Keratinocyte (primary cell): Measurements from ENCODE around the gene APLF. TPM values are rescaled to one million over a fixed set of nuclear protein-coding genes. Genes with fewer than 3 reads are reported as not detected.
"Not testable (repeated sequence)": the region's sequence is repeated elsewhere in the genome, so short reads cannot be mapped to it uniquely, and the experiment has no call there.

Source experiments
- DNase-seq: peaks from one replicate; pipeline ENCODE4 v3.0.0-alpha.2; 2011; ENCODE audit warnings: low read depth, missing footprints, low spot score
- FAIRE-seq: peaks from 2 replicates; lab custom pipeline; 2011; peaks lifted over from hg19 to GRCh38; lab: Jason Lieb, UNC
- H2AFZ ChIP-seq: 2 replicates; pipeline ENCODE4 v1.6.0; 2012; ENCODE audit warnings: low read length, control low read depth, inconsistent platforms; ENCODE audit not compliant: control insufficient read depth
- H3K27ac ChIP-seq: 2 replicates; pipeline ENCODE4 v1.5.1; 2011; ENCODE audit warnings: low read length; ENCODE audit not compliant: control insufficient read depth, insufficient read depth
- H3K27me3 ChIP-seq: 3 replicates; pipeline ENCODE4 v1.6.0; 2011; ENCODE audit warnings: low read length; ENCODE audit not compliant: control insufficient read depth, insufficient read depth; ENCODE audit errors: extremely low read depth
- H3K36me3 ChIP-seq, 2 experiments: 2 replicates in 1 of 2; 3 replicates in 1 of 2; pipeline ENCODE4 v1.5.1; 2011; ENCODE audit warnings: low read length in 2 of 2, mild to moderate bottlenecking in 1 of 2; ENCODE audit not compliant: control insufficient read depth in 2 of 2, insufficient read depth in 2 of 2; ENCODE audit errors: extremely low read depth in 1 of 2
- H3K4me1 ChIP-seq: 3 replicates; pipeline ENCODE4 v1.5.1; 2011; ENCODE audit warnings: low read length; ENCODE audit not compliant: control insufficient read depth, insufficient read depth; ENCODE audit errors: extremely low read depth
- H3K4me2 ChIP-seq: 3 replicates; pipeline ENCODE4 v1.6.0; 2011; ENCODE audit warnings: low read depth, low read length; ENCODE audit not compliant: control insufficient read depth, insufficient read depth; ENCODE audit errors: extremely low read depth
- H3K4me3 ChIP-seq, 3 experiments: fragments of 200-600 bp in 1 of 3; sonication (generic) in 1 of 3; 2 replicates in 2 of 3; 3 replicates in 1 of 3; pipeline ENCODE4 v1.5.1; 2011 to 2016; ENCODE audit warnings: low read length in 3 of 3, mild to moderate bottlenecking in 3 of 3, control low read depth in 2 of 3, inconsistent platforms in 1 of 3, low read depth in 1 of 3, mixed read lengths in 1 of 3, mixed run types in 1 of 3, moderate library complexity in 1 of 3; ENCODE audit not compliant: control insufficient read depth in 2 of 3, insufficient read depth in 2 of 3; ENCODE audit errors: extremely low read depth in 1 of 3
- H3K79me2 ChIP-seq: 2 replicates; pipeline ENCODE4 v1.6.0; 2012; ENCODE audit warnings: low read length; ENCODE audit not compliant: control insufficient read depth, insufficient read depth
- H3K9ac ChIP-seq: 3 replicates; pipeline ENCODE4 v1.6.0; 2011; ENCODE audit warnings: low read length; ENCODE audit not compliant: control insufficient read depth, insufficient read depth; ENCODE audit errors: extremely low read depth
- H3K9me1 ChIP-seq: 3 replicates; pipeline ENCODE4 v1.6.0; 2011; ENCODE audit warnings: low read length; ENCODE audit not compliant: control insufficient read depth, insufficient read depth; ENCODE audit errors: extremely low read depth
- H3K9me3 ChIP-seq: 2 replicates; pipeline ENCODE4 v1.5.1; 2012; ENCODE audit warnings: low read depth, low read length; ENCODE audit not compliant: control insufficient read depth
- H4K20me1 ChIP-seq: 3 replicates; pipeline ENCODE4 v1.6.0; 2011; ENCODE audit warnings: low read length; ENCODE audit not compliant: control insufficient read depth, insufficient read depth; ENCODE audit errors: extremely low read depth
- CTCF ChIP-seq, 3 experiments: IDR thresholded peaks in 1 of 3; conservative IDR thresholded peaks in 1 of 3; optimal IDR thresholded peaks in 1 of 3; 2 replicates in 2 of 3; 3 replicates in 1 of 3; pipeline versions ENCODE3 to v1.5.1; 2011; ENCODE audit warnings: low read length in 3 of 3, mild to moderate bottlenecking in 3 of 3, moderate library complexity in 2 of 3, control low read depth in 1 of 3, inconsistent platforms in 1 of 3; ENCODE audit not compliant: insufficient read depth in 2 of 3; ENCODE audit errors: extremely low read depth in 1 of 3
- EZH2 ChIP-seq: IDR thresholded peaks from one replicate; pipeline ENCODE4 v1.6.1; 2012; ENCODE audit warnings: inconsistent platforms, mild to moderate bottlenecking, low read length, moderate library complexity
- dilution Hi-C: fragments of 300-500 bp; cut with MboI; formaldehyde crosslinking; loops from one replicate; pipeline ENCODE4 v1.7.0; 2020; ENCODE audit warnings: low sequenced_read_pairs; ENCODE audit not compliant: extremely low pct_ligation_motif_present
- polyA plus RNA-seq, 5 experiments: library from polyadenylated mRNA; depleted of rRNA in 3 of 5; stranded (reverse) in 3 of 5; stranded (forward) in 1 of 5; unstranded in 1 of 5; fragments of >200 nt; gene quantifications; 1 replicate in 1 of 5; 2 replicates in 3 of 5; 3 replicates in 1 of 5; pipeline versions ENCODE4 v1.2.1 to v1.2.3, GENCODE V29; 2011 to 2012; ENCODE audit warnings: missing spikeins in 2 of 5, low read depth in 1 of 5, low replicate concordance in 1 of 5

The APLF gene
- polyA plus RNA-seq, 1 donor (not counting 4 experiments of a cell fraction or from before 2014, with no cell fraction given) = 3.0 TPM

DNA sequence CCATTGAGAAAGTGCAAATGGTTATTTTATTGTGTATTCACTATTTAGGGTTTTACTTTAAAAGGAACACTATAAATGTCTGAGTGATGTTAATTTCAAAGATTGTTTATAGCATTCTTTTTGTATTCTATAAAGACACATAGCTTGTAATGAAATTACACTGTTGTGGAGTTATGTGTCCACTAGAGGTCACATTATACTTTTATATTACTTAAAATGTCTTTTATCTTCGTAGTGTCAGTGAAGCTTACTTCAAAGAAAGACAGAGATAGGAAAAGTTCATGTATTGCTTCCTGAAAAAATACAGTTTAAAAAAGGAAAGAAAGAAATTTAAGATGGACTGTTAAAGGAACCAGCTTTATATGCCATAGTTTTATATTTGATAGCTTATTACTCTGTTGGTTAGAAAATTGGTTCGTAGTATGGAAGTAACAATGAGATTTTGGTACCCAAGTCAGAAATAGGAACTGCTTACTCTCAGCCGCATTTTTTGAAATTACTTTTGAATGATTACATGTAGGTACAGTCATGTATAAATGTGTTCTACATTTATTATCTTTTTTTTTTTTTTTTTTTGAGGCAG lies 20.5 kb downstream of the APLF start:
- no peak for DNase-seq

DNA sequence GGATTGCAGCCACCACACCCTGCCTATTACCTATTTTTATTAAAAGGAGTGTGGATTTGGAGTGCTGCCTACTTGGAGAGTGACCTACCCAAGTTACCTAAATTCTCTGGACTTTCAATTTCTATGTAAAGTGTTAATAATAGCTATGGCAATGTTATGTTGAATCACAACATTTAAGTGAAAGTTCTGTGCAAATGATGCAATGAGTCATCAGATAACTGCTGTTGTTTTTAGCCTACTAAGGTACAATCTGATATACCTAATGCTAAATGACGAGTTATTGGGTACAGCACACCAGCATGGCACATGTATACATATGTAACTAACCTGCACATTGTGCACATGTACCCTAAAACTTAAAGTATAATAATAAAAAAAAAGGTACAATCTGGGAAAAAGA lies 21.2 kb downstream of the APLF start:
- FAIRE-seq, H3K4me2 ChIP-seq, H3K27ac ChIP-seq, H3K9me3 ChIP-seq, H4K20me1 ChIP-seq, H2AFZ ChIP-seq, H3K27me3 ChIP-seq, H3K4me3 ChIP-seq, DNase-seq, H3K36me3 ChIP-seq, dilution Hi-C loops, H3K9me1 ChIP-seq, H3K4me1 ChIP-seq, H3K9ac ChIP-seq, H3K79me2 ChIP-seq: not testable (repeated sequence)

More for the DNA sequence above, 20.5 kb downstream of the APLF start:
- Histone ChIP-seq H4K20me1 (no peaks in the 10 kb centered on the region), H3K79me2 (no peaks in the 10 kb centered on the region), H3K27me3 (no peaks in the 10 kb centered on the region), H3K9me1 (peaks cover 2% of the 10 kb centered on the region), H3K4me1 (no peaks in the 10 kb centered on the region), H3K27ac (no peak overlapping the region), H3K9me3 (no peaks in the 10 kb centered on the region), H3K9ac (no peak overlapping the region), H2AFZ (no peak overlapping the region), H3K36me3 (no peaks in the 10 kb centered on the region), H3K4me2 (no peak overlapping the region), H3K4me3 (no peak overlapping the region)
- TF ChIP-seq EZH2 = no peak
- peak in 2 of 3 experiments; percentile 14 to 20 for TF ChIP-seq CTCF (optimal IDR thresholded peaks at IDR 0.05 in 1 of 3, IDR thresholded peaks at IDR 0.05 in 1 of 3, conservative IDR thresholded peaks at IDR 0.05 in 1 of 3; ENCODE audit: extremely low read depth in 1 of 3, insufficient read depth in 2 of 3, low read length in 3 of 3)
- dilution Hi-C loops = no loop called here
- no peak for FAIRE-seq

- no peak overlapping the region for H3K27ac ChIP-seq
- dilution Hi-C loops = no loop called here
- no peaks in the 10 kb centered on the region for H3K79me2 ChIP-seq
- no peaks in the 10 kb centered on the region for H3K4me1 ChIP-seq
- no peaks in the 10 kb centered on the region for H4K20me1 ChIP-seq
- no peak for DNase-seq
- H3K36me3 ChIP-seq = no peaks in the 10 kb centered on the region
- H3K9me1 ChIP-seq = no peaks in the 10 kb centered on the region
- no peak overlapping the region for H3K9ac ChIP-seq
- H3K4me3 ChIP-seq = no peak overlapping the region
- H2AFZ ChIP-seq = no peak overlapping the region
- H3K4me2 ChIP-seq = no peak overlapping the region
- TF ChIP-seq EZH2 (no peak), CTCF (optimal IDR thresholded peaks at IDR 0.05 in 1 of 3, IDR thresholded peaks at IDR 0.05 in 1 of 3, conservative IDR thresholded peaks at IDR 0.05 in 1 of 3; ENCODE audit: extremely low read depth in 1 of 3, insufficient read depth in 2 of 3, low read length in 3 of 3) (no peak)
- H3K9me3 ChIP-seq = no peaks in the 10 kb centered on the region
- FAIRE-seq = no peak
- H3K27me3 ChIP-seq = no peaks in the 10 kb centered on the region
Observed at GRCh38 chr2:68489282-68489681, 21.9 kb downstream of the APLF start.
